Endothelial cell of umbilical vein (primary cell): ENCODE data around the gene RORC.

Source experiments
- CTCF ChIP-seq, 2 donors: IDR thresholded peaks; 1 replicate in 1 of 2; 2 replicates in 1 of 2; pipeline ENCODE4 v1.5.1; 2011; ENCODE audit warnings: low read length in 2 of 2, mild to moderate bottlenecking in 2 of 2, moderate library complexity in 2 of 2, control low read depth in 1 of 2, inconsistent platforms in 1 of 2, low read depth in 1 of 2; ENCODE audit not compliant: insufficient read depth in 1 of 2; ENCODE audit errors: extremely low read depth in 1 of 2
- EZH2 ChIP-seq: IDR thresholded peaks from 2 replicates; pipeline ENCODE4 v1.6.1; 2012; ENCODE audit warnings: borderline replicate concordance, low read depth, mild to moderate bottlenecking, moderate library complexity, low read length, inconsistent platforms; ENCODE audit not compliant: severe bottlenecking
- JUN ChIP-seq: IDR thresholded peaks from 2 replicates; pipeline ENCODE4 v1.6.1; 2011; ENCODE audit warnings: borderline replicate concordance, low read depth; ENCODE audit not compliant: insufficient read length, insufficient read depth
- POLR2A ChIP-seq: IDR thresholded peaks from 2 replicates; pipeline ENCODE4 v1.6.1; 2012; ENCODE audit warnings: low read depth, mild to moderate bottlenecking, control low read depth, low read length
- POLR2AphosphoS5 ChIP-seq: IDR thresholded peaks from 2 replicates; pipeline ENCODE4 v1.6.1; 2012; ENCODE audit warnings: low read depth, mild to moderate bottlenecking, control low read depth, low read length, moderate library complexity; ENCODE audit not compliant: insufficient read depth

GRCh38 chr1:151805066-151805820 is 26.4 kb downstream of the RORC start, which contains the start of gene LINGO4:
- no peak for TF ChIP-seq CTCF (IDR thresholded peaks at IDR 0.05; ENCODE audit: extremely low read depth in 1 of 2, insufficient read depth in 1 of 2, low read depth in 1 of 2, low read length in 2 of 2)
- no peak for TF ChIP-seq POLR2A
- no peak for TF ChIP-seq POLR2AphosphoS5
- TF ChIP-seq EZH2: no peak
- no peak for TF ChIP-seq JUN
